Ishikawa (cell line): ENCODE data around the gene ACTN3.
A peak's percentile ranks its signal among the peaks of the same experiment; 100 is the strongest.

Source experiments
- CEBPB ChIP-seq: IDR thresholded peaks from 2 replicates; pipeline ENCODE4 v1.6.1; 2012
- CREB1 ChIP-seq: IDR thresholded peaks from 2 replicates; pipeline ENCODE4 v1.6.1; 2012; ENCODE audit warnings: low read depth
- EGR1 ChIP-seq: IDR thresholded peaks from 2 replicates; pipeline ENCODE4 v1.6.1; 2012
- EP300 ChIP-seq: IDR thresholded peaks from 2 replicates; pipeline ENCODE4 v1.6.1; 2012; ENCODE audit warnings: borderline replicate concordance
- FOXM1 ChIP-seq: IDR thresholded peaks from 2 replicates; pipeline ENCODE4 v1.6.1; 2012; ENCODE audit warnings: low read depth, borderline replicate concordance
- MAX ChIP-seq: IDR thresholded peaks from 2 replicates; pipeline ENCODE4 v1.6.1; 2012
- NFIC ChIP-seq: IDR thresholded peaks from 2 replicates; pipeline ENCODE4 v1.6.1; 2012
- RAD21 ChIP-seq: IDR thresholded peaks from 2 replicates; pipeline ENCODE4 v1.6.1; 2012; ENCODE audit warnings: low read depth
- REST ChIP-seq: IDR thresholded peaks from 2 replicates; pipeline ENCODE4 v1.6.1; 2012; ENCODE audit warnings: low read depth, mild to moderate bottlenecking
- TAF1 ChIP-seq: IDR thresholded peaks from 2 replicates; pipeline ENCODE4 v1.6.1; 2012; ENCODE audit warnings: low read depth, mild to moderate bottlenecking
- TCF12 ChIP-seq: IDR thresholded peaks from 2 replicates; pipeline ENCODE4 v1.6.1; 2012; ENCODE audit warnings: low read depth
- TEAD4 ChIP-seq: IDR thresholded peaks from 2 replicates; pipeline ENCODE4 v1.6.1; 2012
- USF1 ChIP-seq: IDR thresholded peaks from 2 replicates; pipeline ENCODE4 v1.6.1; 2012
- YY1 ChIP-seq: IDR thresholded peaks from 2 replicates; pipeline ENCODE4 v1.6.1; 2012; ENCODE audit warnings: low read depth
- ZBTB7A ChIP-seq: IDR thresholded peaks from 2 replicates; pipeline ENCODE4 v1.6.1; 2012; ENCODE audit warnings: low read depth

ACTN3 gene

GRCh38 chr11:66543263-66544107 lies 3.2 kb upstream of the ACTN3 start:
- TF ChIP-seq TCF12 (no peak), YY1 (no peak), CREB1 (no peak), TAF1 (no peak), USF1 (no peak), ZBTB7A (no peak), NFIC (no peak), TEAD4 (no peak), REST (no peak)

GRCh38 chr11:66545701-66546367 lies 869 bp upstream of the ACTN3 start, which contains the start of gene ZDHHC24:
Gene ZDHHC24 (minus strand): TSS chr11:66546048. CDS start chr11:66546003, 45 bp downstream.
- TF ChIP-seq CEBPB (no peak), REST (no peak), ZBTB7A (0 out of 2 replicates have a peak, but pooled peaks have one; percentile 45), TEAD4 (peak; percentile 36; the same call in 1 of the 2 replicates), TAF1 (peak; percentile 65), MAX (peak; percentile 63), NFIC (peak; percentile 75), YY1 (peak; percentile 39; the same call in 1 of the 2 replicates), EP300 (0 out of 2 replicates have a peak, but pooled peaks have one; percentile 11), TCF12 (peak; percentile 51; the same call in 1 of the 2 replicates), RAD21 (no peak)

GRCh38 chr11:66546966-66547661 lies 411 bp downstream of the ACTN3 start:
- TF ChIP-seq ZBTB7A (0 out of 2 replicates have a peak, but pooled peaks have one; percentile 30), TAF1 (no peak)

GRCh38 chr11:66547662-66548009 lies 933 bp downstream of the ACTN3 start:
- TF ChIP-seq FOXM1 (no peak), YY1 (no peak), CREB1 (no peak), TCF12 (no peak), MAX (no peak), NFIC (no peak), ZBTB7A (no peak), TAF1 (no peak), TEAD4 (no peak), EP300 (no peak), USF1 (no peak), CEBPB (no peak), EGR1 (no peak), REST (no peak), RAD21 (no peak)
